WI38 (cell line): ENCODE measurements around the gene REV1.
"Not testable (repeated sequence)": the region's sequence is repeated elsewhere in the genome, so short reads cannot be mapped to it uniquely, and the experiment has no call there.

Experiments
- H3K4me3 ChIP-seq: 2 replicates; pipeline ENCODE4 v1.5.1; 2011; ENCODE audit warnings: low read depth, mild to moderate bottlenecking, control low read depth, low read length
- CTCF ChIP-seq: IDR thresholded peaks from 2 replicates; pipeline ENCODE4 v1.5.1; 2012; ENCODE audit warnings: low read depth, mild to moderate bottlenecking, control low read depth, low read length

The REV1 gene

GRCh38 chr2:99377879-99378278 is 111.9 kb downstream of the REV1 start:
- TF ChIP-seq CTCF, result no peak
- H3K4me3 ChIP-seq, result no peak overlapping the region

- TF ChIP-seq CTCF, result no peak
- no peak overlapping the region for H3K4me3 ChIP-seq
These were observed 113.5 kb downstream of the REV1 start for GRCh38 chr2:99376254-99376864.

- H3K4me3 ChIP-seq, result no peak overlapping the region
- TF ChIP-seq CTCF, result no peak
These were observed 115.1 kb downstream of the REV1 start for GRCh38 chr2:99374747-99375146.

GRCh38 chr2:99373144-99373543 is 116.7 kb downstream of the REV1 start:
- H3K4me3 ChIP-seq, result no peak overlapping the region
- TF ChIP-seq CTCF, result no peak

DNA sequence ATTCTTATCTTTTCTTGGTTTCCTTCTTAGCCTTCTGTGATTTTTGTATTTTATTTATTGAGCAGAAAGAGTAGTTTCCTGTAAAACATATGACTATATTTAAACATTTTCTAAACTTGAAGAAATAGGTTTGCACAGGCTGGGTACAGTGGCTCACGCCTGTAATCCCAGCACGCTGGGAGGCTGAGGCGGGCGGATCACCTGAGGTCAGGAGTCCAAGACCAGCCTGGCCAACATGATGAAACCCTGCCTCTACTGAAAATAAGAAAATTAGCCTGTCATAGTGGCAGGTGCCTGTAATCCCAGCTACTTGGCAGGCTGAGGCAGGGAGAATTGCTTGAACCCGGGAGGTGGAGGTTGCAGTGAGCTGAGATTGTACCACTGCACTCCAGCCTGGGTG is 121.0 kb downstream of the REV1 start:
- H3K4me3 ChIP-seq, result not testable (repeated sequence)

- no peak overlapping the region for H3K4me3 ChIP-seq
- no peak for TF ChIP-seq CTCF
These were observed 124.2 kb downstream of the REV1 start for GRCh38 chr2:99365661-99366060.

GRCh38 chr2:99356853-99357252 is 133.0 kb downstream of the REV1 start:
- no peak overlapping the region for H3K4me3 ChIP-seq

DNA sequence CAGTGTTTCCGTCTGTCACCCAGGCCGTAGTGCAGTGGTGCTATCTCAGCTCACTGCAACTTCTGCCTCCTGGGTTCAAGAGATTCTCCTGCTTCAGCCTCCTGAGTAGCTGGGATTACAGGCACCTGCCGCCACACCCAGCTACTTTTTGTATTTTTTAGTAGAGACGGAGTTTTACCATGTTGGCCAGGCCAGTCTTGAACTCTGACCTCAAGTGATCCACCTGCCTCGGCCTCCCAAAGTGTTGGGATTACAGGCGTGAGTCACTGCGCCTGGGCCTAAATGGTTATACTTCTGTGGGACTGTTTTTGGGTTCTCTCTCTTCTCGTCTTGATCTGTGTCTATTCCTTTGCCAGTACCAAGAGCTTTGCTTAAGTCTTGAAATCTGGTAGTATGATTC is 135.0 kb downstream of the REV1 start:
- not testable (repeated sequence) for H3K4me3 ChIP-seq

More at GRCh38 chr2:99356853-99357252, 133.0 kb downstream of the REV1 start:
- no peak for TF ChIP-seq CTCF
